GM18517 (cell line): ENCODE measurements around the gene SH2D2A.

Experiments used
- ATAC-seq: cut with Tn5 transposase; IDR thresholded peaks from one replicate; pipeline ENCODE4 v1.9.1; 2021; ENCODE audit warnings: mild to moderate bottlenecking, moderate library complexity; ENCODE audit not compliant: unreplicated experiment

The SH2D2A gene

DNA sequence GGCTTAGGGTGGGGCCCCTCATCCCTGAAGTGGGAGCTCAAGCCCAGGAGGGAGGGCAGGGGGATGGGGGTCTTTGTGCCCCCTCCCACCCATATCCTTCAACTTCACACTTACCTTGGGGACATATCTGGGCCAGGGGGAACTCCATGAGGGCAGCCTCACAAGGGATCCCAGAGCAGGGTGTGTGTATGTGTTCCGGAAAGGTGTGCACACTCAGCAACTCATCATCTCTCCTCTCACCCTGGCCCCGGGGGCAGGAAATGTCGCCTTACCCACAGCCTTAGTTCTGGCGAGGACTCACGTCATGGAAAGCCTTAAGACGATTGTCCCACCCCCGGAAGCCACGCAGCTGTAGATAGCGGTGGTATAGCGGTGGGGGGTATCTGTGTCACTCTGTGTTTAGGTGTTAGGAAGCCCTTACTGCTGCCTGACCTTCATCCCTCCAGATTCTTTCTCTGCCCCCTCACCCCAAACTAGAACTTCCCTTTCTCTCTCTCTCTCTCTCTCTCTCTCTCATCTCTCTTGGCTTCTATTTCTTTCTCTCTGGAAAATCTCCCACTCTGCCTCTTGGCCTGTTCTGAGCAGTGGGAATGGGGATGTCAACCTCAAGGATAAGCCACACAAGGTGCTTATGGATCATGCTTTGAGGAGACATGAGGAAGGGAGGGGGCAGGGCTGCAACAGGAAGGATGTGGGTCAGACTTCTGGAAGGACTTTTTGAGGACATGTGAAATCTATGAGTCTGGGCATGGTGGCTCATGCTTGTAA, at the start of gene SH2D2A:
Gene SH2D2A, minus strand, starts transcription at position 288 of the 768 bp plus-strand sequence. Its CDS starts 140 bp downstream, at position 148.
- peak; percentile 65 for ATAC-seq

DNA sequence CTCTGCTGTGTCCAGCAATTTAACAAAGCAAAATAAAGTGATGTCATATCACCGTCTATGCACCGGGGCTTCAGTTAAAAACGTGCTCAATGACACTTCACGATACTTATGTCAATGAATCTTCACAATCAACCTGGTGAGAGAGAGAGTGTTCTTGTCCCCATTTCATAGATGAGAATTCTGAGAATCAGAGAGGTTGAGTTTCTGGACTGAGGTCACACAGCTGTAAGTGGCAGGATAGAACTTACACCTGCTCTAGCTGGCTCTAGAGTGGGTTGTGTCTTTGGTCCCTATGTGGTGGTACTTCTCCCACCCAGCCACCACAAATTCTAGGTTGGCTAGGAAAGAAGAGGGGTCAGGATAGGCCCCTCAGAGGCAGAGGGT, 49.2 kb upstream of the SH2D2A start:
- no peak for ATAC-seq

DNA sequence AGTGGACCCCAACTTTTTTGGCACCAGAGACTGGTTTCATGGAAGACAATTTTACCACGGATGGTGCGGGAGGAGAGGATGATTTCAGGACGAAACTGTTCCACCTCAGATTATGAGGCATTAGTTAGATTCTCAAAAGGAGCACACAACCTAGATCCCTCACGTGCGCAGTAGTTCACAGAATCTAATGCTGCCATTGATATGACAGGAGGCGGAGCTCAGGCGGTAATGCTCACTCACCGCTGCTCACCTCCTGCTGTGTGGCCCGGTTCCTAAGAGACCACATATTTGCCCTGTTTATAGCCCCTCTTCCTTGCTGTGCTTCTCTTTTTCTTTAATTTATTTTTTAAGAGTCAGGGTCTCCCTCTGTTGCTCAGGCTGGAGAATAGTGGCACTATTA, 48.6 kb upstream of the SH2D2A start:
- no peak for ATAC-seq

DNA sequence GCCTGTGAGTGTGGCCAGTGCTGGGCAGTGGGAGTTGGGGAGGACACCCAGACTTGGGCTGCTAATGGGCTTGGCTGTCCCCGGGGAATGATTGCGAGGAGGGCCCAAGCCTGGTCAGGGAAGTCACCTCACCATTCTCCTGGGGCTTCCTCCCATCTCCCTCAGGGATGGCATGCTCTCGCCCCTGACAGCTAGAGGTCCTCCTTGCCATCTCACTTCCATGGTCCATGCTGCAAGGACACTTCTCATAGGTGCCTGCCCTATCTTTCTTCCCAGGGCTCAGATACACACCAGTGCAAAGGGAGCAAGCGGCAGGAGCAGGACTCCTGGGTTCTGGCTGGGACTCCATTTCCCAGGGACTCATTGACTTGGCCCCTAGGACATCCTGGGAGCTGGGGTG, 48.1 kb upstream of the SH2D2A start:
- no peak for ATAC-seq

DNA sequence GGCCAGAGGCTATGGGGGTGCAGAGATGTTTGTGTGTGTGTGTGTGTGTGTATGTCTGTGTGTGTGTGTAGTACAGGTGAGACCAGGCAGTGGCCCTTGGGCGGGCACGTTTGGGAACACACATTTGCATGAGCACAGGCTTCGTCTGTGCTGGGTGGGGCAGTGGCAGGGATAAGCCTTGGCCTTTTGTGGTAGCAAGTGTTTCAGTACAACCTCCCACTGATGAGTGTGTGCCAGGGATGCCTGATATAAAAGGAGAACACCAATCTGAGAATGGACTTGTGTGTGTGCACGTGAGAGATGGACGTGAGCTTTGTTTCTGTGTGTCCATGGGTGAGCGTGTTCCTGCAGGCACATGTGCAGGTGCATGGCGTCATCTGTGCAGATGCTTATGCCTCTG, 47.0 kb upstream of the SH2D2A start:
- ATAC-seq, result no peak

DNA sequence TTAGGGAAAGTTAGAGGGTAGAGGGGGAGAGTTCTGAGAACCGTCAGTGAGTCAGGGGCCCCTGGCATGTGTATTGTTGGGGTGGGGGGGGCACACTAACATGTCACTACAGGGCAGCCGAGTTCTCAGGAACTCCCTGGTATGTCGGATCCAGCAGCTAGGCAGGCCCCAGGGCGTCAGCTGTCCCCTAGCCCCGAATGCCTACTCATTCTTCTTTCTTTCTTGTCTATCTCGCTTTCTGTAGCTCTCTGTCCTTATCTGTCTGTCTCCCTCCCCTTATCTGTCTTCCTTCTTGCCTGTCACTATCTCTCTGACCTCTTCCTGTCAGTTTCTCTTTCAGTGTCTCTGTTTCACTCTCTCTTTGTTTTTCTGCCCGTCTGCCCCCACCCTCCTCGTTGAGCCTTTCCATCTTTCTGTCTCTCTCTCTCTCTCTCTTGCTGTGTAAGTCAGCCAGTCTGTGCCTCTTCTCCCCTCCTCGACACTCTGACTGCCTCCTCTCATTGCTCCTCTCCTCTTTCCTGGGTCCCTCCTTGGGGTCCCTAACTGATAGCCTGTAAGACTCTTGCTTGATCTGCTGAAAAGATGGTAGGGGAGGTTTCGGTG, 46.5 kb upstream of the SH2D2A start:
- ATAC-seq, result no peak

DNA sequence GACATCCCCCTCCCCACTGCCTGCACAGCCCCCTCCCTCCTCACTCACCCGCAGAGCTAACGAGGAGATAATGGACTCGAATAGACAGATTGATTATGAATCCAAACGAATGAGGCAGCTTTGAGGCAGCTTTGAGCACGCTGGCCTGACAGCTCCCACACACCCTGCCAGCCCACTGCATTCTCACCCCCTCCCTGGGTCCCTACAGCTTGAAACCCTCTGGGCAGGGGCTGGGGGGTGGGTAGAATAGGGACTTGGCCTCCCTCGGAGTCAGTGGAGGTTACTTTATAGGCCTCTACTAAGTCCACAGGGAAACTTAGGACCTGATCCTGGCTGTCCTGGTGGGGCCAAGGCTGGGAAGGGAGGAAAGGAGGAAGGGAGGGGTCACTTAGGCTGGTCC, 45.9 kb upstream of the SH2D2A start:
- ATAC-seq, result no peak

DNA sequence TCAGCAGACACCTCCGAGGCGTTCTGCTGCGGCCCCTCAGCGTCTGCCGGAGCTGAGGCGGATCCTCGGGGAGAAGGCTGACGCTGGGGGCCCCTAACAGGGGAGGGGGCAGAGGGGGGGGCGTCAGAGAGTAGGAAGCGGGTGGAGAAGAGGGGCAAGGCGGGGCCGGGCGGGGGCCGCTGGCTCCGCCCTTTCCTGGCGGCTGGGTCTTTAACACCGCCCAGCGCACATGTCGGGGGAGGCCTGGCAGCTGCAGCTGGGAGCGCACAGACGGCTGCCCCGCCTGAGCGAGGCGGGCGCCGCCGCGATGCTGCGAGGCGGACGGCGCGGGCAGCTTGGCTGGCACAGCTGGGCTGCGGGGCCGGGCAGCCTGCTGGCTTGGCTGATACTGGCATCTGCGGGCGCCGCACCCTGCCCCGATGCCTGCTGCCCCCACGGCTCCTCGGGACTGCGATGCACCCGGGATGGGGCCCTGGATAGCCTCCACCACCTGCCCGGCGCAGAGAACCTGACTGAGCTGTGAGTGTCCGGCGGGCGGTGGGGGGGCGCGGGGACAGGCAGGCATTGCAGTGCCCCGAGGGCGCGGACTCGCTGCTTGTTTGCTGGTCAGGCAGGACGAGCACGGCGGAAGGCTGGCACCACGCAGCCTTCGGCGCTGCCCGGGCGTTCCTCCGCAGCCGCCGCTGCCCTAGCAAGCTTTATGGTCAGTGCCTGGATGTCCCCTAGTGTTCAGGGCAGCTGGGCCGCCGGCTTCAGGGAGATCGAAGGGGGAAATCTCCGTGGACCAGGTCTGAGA, 44.2 kb upstream of the SH2D2A start, which contains the start of gene NTRK1:
Gene NTRK1, plus strand, starts transcription at position 238 of the 796 bp plus-strand sequence. Its CDS starts 70 bp downstream, at position 308.
- no peak for ATAC-seq

DNA sequence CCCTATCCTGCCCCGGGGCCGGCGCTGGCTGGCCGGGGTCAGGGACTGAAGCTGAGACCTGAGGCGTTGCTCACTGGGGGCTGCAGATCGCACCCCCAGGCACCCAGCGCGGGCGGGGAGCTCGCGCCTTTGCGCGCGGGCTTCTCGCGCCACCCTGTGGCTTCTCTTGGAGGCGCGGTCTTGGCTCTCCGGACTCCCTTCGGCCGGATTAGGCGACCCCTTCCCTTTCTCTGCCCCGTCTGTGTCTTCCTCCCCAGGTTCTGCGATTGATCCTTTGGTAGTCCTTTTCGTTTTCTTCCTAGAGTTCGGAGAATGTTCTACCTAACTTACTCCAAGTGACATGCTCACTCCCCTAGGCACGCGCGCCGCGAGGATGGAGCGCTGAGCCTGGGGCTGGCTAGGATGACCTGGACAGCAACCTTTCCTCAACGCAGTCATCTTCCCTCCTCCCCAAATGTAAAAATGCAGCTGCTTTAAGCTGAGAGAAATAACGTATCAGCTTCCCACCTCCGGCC, 43.5 kb upstream of the SH2D2A start:
- no peak for ATAC-seq

DNA sequence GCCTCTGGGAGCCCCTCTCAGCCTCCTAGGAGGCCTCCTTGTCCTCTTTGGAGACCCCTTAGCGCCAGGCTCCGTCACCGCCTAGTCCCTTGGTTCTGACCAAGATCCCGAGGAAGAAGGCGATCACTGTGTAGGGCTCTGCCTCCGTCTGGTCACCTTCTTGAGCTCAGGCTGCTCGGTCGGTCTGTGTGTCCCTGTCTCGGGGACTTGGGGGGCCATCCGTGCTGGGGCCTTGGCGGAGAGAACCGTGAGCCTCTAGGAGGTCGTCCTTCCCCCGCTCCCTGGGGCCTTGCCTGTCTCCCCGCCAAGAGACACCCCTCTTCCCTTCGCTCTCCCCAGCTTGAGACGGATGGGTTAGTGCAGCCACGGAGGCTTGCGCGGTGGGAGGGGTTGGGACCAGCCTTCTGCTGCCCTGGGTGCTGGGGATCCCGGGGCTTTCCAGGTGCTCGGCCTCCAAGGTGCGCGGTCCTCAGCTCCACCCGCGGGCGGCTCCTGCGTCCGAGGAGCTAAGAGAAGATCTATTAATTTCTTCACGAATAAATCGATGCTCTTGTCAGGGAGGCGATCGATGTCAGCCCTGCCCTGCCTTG, 43.0 kb upstream of the SH2D2A start:
- ATAC-seq, result no peak

DNA sequence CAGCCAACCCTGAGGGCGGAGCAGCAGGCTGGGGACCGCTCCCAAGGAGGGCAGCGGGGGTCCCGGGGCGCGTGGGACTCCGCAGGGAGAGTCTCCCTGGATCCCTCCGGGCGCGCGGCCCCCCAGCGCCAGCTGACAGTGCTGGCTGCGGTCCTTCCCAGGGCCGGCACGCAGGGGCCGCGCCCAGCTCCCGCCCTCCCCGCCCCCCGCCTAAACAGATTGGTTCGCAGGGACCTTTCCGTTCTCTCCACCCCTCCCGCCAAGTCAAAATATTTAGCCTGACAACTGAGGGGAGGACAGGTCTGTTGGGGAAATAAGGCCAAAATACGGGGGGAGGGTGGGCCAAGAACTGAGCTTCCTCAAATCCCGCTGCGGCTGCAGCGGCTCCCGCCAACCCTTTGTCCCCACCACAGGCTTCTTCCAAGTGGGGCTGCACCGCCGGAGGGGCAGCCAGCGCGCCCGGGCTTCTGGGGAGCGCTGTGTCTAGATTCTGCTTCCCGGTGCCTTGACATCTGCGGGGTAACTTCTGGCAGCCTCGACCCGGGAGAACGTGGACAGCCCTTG, 42.4 kb upstream of the SH2D2A start, which contains the start of gene INSRR:
Gene INSRR, minus strand, starts transcription at position 159 of the 564 bp plus-strand sequence. CDS start 496 bp downstream, outside the sequence.
- no peak for ATAC-seq

DNA sequence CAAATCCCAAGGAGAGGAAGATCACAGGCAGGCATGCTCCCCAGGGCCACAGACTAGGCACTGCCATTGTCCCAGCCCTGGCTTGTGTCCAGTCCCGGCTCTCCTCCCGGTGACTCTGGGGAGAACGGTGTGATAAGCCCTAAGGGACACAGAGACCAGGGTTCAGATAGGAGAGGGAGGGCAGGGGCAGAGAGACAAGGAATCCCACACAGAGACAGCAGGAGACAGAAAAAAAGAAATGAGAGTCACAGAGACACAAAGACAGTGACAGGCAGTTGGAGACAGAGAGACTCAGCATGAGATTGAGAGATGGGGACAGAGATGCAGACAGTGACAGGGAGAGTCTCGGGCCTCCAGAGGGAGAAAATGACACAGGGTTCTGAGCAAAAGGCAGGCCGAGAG, 41.9 kb upstream of the SH2D2A start:
- no peak for ATAC-seq

DNA sequence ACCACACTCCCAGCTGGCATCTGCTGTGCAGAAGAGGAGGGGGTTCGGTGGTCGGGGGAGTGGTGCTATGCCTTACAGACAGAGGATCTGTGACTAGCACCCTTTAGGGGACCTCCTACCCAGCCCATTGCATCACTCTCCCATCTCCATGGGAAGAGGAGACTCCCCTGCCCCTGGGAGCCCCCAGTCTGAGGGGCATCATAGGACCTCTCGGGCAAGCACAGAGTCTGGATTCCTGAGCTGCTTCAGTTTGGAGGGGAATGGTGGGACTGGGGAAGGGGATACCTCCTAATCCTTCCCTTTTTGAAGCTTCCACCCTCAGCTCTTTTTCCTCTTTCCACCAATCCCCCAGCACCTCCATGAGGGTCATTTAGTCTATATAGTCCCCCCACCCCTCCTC, 40.9 kb upstream of the SH2D2A start:
- no peak for ATAC-seq

DNA sequence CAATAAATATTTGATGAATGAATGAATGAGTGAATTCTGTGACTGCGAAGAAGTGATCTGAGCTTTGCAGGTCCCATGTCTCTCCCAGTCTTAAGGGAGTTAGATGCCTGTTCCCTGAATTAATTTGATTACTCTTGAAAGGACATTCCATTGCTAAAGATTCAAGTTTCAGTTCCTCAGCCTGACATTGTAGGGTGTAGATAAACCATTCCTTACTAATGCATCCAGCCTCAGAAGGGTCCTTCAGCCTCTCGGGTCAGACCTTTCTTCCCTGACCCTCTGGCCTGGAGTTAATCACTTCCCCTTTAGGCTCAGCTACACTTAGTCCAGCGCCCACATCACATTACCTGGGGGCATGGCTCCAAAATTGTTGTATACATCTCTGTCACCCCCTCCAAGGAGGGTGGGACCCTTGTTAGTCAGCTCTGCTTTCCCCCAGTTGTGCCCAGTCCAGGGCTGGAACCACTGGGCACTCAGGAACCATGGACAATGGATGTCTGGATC, 39.7 kb upstream of the SH2D2A start:
- ATAC-seq, result no peak

DNA sequence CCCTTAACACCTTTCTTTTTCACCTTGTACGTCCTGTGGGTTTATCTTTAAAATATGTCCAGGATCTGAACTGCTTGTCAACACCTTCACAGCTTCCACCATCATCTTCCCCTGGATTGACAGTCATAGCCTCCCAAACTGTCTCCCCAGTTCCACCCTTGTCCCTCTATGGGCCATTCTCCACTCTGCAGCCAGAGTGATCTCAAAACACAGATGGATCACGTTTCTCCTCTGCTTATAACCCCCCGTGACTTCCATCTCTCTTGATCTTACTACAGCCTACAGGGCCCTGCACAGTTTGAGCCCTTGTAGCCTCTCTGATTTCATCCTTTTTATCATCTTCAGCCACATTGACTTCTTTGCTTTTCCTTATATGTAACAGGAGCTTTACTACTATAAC, 38.0 kb upstream of the SH2D2A start:
- ATAC-seq, result no peak

DNA sequence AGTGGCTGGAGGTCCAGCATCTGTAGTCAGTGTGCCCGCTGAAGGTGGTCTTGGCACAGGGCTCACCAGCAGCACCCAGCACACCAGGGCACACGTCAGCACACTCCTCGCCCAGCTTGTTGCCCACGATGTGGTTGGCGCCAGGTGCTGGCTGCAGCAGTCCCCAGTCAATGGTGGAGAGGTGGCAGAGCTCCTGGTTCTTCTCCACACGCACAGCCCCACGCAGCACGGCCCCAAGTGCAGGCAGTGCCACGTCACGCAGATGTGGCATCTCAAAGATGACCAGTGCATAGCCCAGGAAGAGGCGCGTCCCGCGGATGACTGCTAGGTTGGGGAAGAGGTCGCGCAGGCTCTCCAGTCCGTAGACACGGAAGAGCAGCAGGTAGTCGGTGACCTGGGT, 37.1 kb upstream of the SH2D2A start:
- no peak for ATAC-seq

DNA sequence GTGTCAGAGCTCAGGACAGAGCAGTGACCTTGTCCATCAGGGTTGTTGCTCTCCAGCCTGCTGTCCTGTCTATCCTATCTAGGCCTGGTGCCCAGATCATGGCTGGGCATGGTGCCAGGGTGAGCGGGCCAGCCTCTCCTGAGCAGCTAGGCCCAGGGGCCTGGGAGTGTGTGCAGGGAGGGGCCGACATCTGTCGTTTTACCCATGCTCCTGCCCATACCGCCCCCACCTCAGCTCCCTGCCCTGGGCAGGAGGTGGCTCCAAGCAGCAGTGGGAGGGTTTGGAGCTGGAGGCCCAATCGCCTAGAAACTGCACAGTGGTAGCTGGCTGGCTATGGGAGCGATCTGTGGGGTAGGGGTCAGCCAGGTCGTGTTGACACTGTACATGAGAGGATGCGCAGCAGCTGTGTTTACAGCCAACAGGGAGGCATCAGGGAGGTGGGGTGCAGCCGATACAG, 35.8 kb upstream of the SH2D2A start:
- ATAC-seq, result no peak

DNA sequence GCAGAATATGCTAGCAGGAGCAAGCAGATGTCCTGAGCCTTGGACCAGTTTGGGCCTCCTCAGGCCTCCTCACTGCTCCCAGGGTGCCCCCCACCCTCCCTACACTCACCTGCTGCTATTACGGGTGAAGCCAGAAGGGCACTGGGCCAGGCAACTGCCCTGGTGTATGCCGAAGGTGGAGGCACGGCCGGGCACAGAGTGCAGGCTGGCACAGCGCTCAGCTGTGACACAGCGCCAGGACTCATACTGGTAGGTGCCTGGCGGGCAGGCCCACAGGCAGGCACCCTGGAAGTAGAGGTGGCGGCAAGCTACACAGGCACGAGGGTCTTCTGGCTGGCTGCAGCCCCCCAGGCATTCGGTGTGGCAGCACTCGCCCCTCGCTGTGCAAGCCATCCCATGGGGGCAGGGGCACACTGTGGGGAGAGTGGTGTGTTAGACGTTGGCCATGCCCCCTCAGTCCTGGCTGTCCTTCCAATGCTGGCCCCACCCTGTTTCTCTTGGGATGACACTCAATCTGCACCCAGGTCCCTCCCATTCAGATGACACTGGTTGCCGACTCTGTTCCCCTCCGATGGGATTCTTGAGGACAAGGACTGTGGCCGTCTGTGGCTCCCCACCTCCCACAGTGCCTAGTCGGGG, 35.2 kb upstream of the SH2D2A start:
- ATAC-seq, result no peak

DNA sequence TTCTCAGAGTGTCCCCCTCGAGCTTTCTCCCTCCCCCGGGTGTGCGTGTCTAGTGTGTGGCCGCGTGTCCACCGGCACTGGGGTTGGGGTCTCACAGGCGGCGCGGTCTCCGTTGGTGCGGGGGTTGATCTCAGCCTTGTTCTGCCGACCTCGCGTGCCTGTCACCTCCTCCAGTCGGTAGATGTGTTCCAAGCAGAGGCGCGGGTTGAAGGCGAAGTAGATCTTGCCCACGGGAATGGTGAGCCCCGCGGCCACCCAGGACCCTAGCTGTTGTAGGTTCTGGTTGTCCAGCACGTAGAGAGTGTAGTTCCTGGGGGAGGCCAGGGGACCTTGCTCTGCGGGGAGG, 32.5 kb upstream of the SH2D2A start:
- ATAC-seq, result no peak
